Astrocyte (in vitro differentiated cells and primary cell): ENCODE measurements around the gene ACSBG1. TPM values are rescaled to one million over a fixed set of nuclear protein-coding genes. Genes with fewer than 3 reads are reported as not detected.

Experiments used
- DNase-seq: peaks from one replicate; pipeline ENCODE4 v3.0.0-alpha.2; 2010; ENCODE audit warnings: low read depth
- FAIRE-seq: peaks from 2 replicates; lab custom pipeline; 2011; peaks lifted over from hg19 to GRCh38; lab: Jason Lieb, UNC
- H2AFZ ChIP-seq: 2 replicates; pipeline ENCODE4 v1.6.0; 2012; ENCODE audit warnings: low read depth, low read length, inconsistent platforms
- H3K27ac ChIP-seq: 2 replicates; pipeline ENCODE4 v1.5.1; 2011; ENCODE audit warnings: low read depth, low read length, inconsistent platforms
- H3K27me3 ChIP-seq: 2 replicates; pipeline ENCODE4 v1.6.0; 2011; ENCODE audit warnings: low read length, inconsistent platforms; ENCODE audit not compliant: insufficient read depth
- H3K36me3 ChIP-seq: 2 replicates; pipeline ENCODE4 v1.5.1; 2011; ENCODE audit warnings: low read length, inconsistent platforms; ENCODE audit not compliant: insufficient read depth
- H3K4me1 ChIP-seq: 2 replicates; pipeline ENCODE4 v1.5.1; 2011; ENCODE audit warnings: low read length, inconsistent platforms; ENCODE audit not compliant: insufficient read depth
- H3K4me2 ChIP-seq: 2 replicates; pipeline ENCODE4 v1.6.0; 2012; ENCODE audit warnings: low read length, inconsistent platforms
- H3K4me3 ChIP-seq: 2 replicates; pipeline ENCODE4 v1.5.1; 2011; ENCODE audit warnings: low read depth, mild to moderate bottlenecking, low read length, inconsistent platforms; ENCODE audit not compliant: insufficient read depth
- H3K79me2 ChIP-seq: 2 replicates; pipeline ENCODE4 v1.6.0; 2012; ENCODE audit warnings: mild to moderate bottlenecking, low read length, inconsistent platforms; ENCODE audit not compliant: insufficient read depth
- H3K9ac ChIP-seq: 2 replicates; pipeline ENCODE4 v1.6.0; 2012; ENCODE audit warnings: mild to moderate bottlenecking, low read length, inconsistent platforms
- H3K9me3 ChIP-seq: 2 replicates; pipeline ENCODE4 v1.5.1; 2012; ENCODE audit warnings: low read depth, mild to moderate bottlenecking, low read length, inconsistent platforms; ENCODE audit not compliant: insufficient read depth
- H4K20me1 ChIP-seq: 2 replicates; pipeline ENCODE4 v1.6.0; 2012; ENCODE audit warnings: low read length, inconsistent platforms; ENCODE audit not compliant: insufficient read depth
- H3K27ac Mint-ChIP-seq: one replicate; pipeline ENCODE4 v1.8.0; 2021; ENCODE audit warnings: mild to moderate bottlenecking, mixed read lengths; ENCODE audit not compliant: unreplicated experiment
- H3K27me3 Mint-ChIP-seq: one replicate; pipeline ENCODE4 v1.8.0; 2021; ENCODE audit warnings: low read depth, mixed read lengths; ENCODE audit not compliant: unreplicated experiment
- H3K36me3 Mint-ChIP-seq: one replicate; pipeline ENCODE4 v1.8.0; 2021; ENCODE audit warnings: low read depth, mixed read lengths; ENCODE audit not compliant: unreplicated experiment
- H3K4me1 Mint-ChIP-seq: one replicate; pipeline ENCODE4 v1.8.0; 2021; ENCODE audit warnings: low read depth, mixed read lengths; ENCODE audit not compliant: unreplicated experiment
- H3K4me3 Mint-ChIP-seq: one replicate; pipeline ENCODE4 v1.8.0; 2021; ENCODE audit warnings: mild to moderate bottlenecking, moderate library complexity, mixed read lengths; ENCODE audit not compliant: unreplicated experiment
- H3K9me3 Mint-ChIP-seq: one replicate; pipeline ENCODE4 v1.8.0; 2021; ENCODE audit warnings: mild to moderate bottlenecking, mixed read lengths; ENCODE audit not compliant: unreplicated experiment
- EZH2 ChIP-seq: IDR thresholded peaks from 2 replicates; pipeline ENCODE4 v1.6.1; 2012; ENCODE audit warnings: mild to moderate bottlenecking, low read length, inconsistent platforms; ENCODE audit not compliant: insufficient read depth
- total RNA-seq: library from RNA; stranded (reverse); gene quantifications from 2 replicates; pipeline ENCODE4 v1.2.1, GENCODE V29; 2021
- TF ChIP-seq, protein P1 (sequence below): IDR thresholded peaks from 2 replicates; pipeline ENCODE4 v1.5.1; 2011; ENCODE audit warnings: low read depth, mild to moderate bottlenecking, inconsistent platforms, low read length, moderate library complexity; ENCODE audit not compliant: insufficient read depth

The ACSBG1 gene
- total RNA-seq, 1 donor from 2014 or later: not detected

DNA sequence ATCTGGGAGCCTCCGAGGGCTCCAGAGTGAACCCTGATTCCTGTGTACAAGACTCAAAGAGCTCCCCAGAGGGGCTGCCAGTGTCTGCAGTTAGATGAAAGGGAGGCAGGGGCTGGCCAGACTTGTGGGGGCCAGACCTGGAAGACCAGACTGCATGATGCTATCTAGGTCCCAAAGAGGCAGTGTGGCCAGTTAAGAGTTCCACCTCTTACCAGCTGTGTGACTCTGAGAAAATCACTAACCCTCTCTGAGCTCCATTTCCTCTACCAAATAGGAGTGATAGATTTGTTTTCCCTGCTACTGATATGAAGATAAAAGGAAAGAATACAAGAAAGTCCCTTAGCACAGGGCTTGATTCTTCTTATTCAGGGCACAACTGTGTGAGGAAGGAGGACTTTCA lies 29.0 kb downstream of the ACSBG1 start:
- TF ChIP-seq, protein P1, sequence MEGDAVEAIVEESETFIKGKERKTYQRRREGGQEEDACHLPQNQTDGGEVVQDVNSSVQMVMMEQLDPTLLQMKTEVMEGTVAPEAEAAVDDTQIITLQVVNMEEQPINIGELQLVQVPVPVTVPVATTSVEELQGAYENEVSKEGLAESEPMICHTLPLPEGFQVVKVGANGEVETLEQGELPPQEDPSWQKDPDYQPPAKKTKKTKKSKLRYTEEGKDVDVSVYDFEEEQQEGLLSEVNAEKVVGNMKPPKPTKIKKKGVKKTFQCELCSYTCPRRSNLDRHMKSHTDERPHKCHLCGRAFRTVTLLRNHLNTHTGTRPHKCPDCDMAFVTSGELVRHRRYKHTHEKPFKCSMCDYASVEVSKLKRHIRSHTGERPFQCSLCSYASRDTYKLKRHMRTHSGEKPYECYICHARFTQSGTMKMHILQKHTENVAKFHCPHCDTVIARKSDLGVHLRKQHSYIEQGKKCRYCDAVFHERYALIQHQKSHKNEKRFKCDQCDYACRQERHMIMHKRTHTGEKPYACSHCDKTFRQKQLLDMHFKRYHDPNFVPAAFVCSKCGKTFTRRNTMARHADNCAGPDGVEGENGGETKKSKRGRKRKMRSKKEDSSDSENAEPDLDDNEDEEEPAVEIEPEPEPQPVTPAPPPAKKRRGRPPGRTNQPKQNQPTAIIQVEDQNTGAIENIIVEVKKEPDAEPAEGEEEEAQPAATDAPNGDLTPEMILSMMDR: no peak
- no peak for TF ChIP-seq EZH2
- no peaks in the 10 kb centered on the region for H3K9me3 ChIP-seq
- H3K9me3 Mint-ChIP-seq: no peaks in the 10 kb centered on the region
- H3K4me2 ChIP-seq: no peak overlapping the region
- H3K4me3 ChIP-seq: no peak overlapping the region
- peaks cover 30% of the 10 kb centered on the region for H3K27me3 Mint-ChIP-seq
- peaks cover 8% of the 10 kb centered on the region for H3K27me3 ChIP-seq
- H3K27ac ChIP-seq: no peak overlapping the region
- H3K36me3 Mint-ChIP-seq: no peaks in the 10 kb centered on the region
- H3K4me1 ChIP-seq: peaks cover 11% of the 10 kb centered on the region
- no peak overlapping the region for H3K4me3 Mint-ChIP-seq
- DNase-seq (no peak), FAIRE-seq (no peak)
- no peak overlapping the region for H3K27ac Mint-ChIP-seq
- no peak overlapping the region for H2AFZ ChIP-seq
- H3K79me2 ChIP-seq: no peaks in the 10 kb centered on the region
- no peaks in the 10 kb centered on the region for H4K20me1 ChIP-seq
- no peaks in the 10 kb centered on the region for H3K36me3 ChIP-seq
- peaks cover 10% of the 10 kb centered on the region for H3K4me1 Mint-ChIP-seq
- no peak overlapping the region for H3K9ac ChIP-seq

DNA sequence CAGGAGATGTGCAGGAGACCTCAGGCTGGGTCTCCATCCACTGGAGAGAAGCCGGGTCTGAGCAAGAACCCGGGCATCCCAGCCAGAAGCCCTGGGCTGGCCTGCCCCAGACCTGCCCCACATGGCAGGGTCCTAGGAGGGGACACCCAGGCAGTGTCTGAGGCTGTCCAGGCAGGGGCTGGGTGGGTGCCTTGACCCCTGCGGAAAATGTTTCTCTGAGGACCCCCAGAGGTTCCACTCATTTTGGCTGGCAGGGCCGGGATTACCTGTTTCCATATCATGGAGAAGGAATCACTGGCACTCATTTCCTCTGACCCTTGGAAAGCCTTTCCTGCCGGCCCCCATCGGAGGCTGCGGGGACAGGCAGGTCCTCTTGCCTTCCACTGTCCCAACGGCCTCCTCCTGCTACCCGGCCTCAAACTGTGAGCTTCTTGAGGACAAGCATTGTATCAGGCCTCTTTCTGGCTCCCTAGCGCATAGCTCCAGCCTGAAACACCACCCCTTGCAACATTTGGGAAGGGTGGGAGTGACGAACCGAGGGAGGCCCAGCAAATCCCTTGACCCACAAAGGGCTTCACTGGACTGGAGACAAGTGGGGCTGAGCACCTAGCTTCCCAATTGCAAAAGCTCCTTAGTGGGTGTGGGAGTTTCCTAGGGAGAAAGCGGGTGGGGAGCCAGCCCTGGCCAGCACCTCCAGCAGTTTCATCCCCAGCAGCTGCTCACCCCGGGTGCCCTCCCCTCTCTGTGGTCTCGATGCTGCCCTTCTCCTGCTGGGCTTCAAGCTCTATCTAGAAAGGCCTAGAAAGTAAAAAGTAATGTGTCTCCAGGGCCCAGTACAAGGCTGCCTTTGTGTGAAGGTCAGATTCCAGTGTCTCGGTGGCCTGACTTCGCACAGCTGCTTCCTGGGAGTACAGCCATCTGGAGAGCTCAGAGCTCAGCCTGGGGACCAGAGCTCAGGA lies 29.7 kb downstream of the ACSBG1 start:
- Histone ChIP-seq H3K79me2 (no peaks in the 10 kb centered on the region), H3K9me3 (no peaks in the 10 kb centered on the region), H3K27ac (no peak overlapping the region), H3K4me2 (no peak overlapping the region), H3K4me3 (no peak overlapping the region), H3K36me3 (no peaks in the 10 kb centered on the region), H3K4me1 (peaks cover 11% of the 10 kb centered on the region), H3K9ac (no peak overlapping the region), H3K27me3 (peaks cover 8% of the 10 kb centered on the region), H4K20me1 (no peaks in the 10 kb centered on the region), H2AFZ (no peak overlapping the region)
- no peak for DNase-seq
- Mint-ChIP-seq H3K4me3 (no peak overlapping the region), H3K36me3 (no peaks in the 10 kb centered on the region), H3K9me3 (no peaks in the 10 kb centered on the region), H3K4me1 (peaks cover 10% of the 10 kb centered on the region), H3K27ac (no peak overlapping the region), H3K27me3 (peaks cover 32% of the 10 kb centered on the region)
- FAIRE-seq: no peak
- TF ChIP-seq EZH2: no peak
- TF ChIP-seq, protein P1: no peak
